Measurements from ENCODE around the gene PAMR1. TPM values are rescaled to one million over a fixed set of nuclear protein-coding genes. Genes with fewer than 3 reads are reported as not detected.

Gene PAMR1
- total RNA-seq, 2 experiments from 2014 or later: not detected

- DNase-seq: peak; percentile 82
Measured at GRCh38 chr11:35391922-35392688, 133.3 kb downstream of the PAMR1 start.

GRCh38 chr11:35390737-35391682 lies 134.4 kb downstream of the PAMR1 start:
- no peak overlapping the region for H3K4me3 Mint-ChIP-seq

More at GRCh38 chr11:35391922-35392688, 133.3 kb downstream of the PAMR1 start:
- no peaks in the 10 kb centered on the region for H3K36me3 Mint-ChIP-seq
- no peaks in the 10 kb centered on the region for H3K27me3 Mint-ChIP-seq
- H3K9me3 Mint-ChIP-seq: no peaks in the 10 kb centered on the region
- H3K27ac Mint-ChIP-seq: no peak overlapping the region
- H3K4me3 Mint-ChIP-seq: no peak overlapping the region
- H3K4me1 Mint-ChIP-seq: peaks cover 26% of the 10 kb centered on the region

DNA sequence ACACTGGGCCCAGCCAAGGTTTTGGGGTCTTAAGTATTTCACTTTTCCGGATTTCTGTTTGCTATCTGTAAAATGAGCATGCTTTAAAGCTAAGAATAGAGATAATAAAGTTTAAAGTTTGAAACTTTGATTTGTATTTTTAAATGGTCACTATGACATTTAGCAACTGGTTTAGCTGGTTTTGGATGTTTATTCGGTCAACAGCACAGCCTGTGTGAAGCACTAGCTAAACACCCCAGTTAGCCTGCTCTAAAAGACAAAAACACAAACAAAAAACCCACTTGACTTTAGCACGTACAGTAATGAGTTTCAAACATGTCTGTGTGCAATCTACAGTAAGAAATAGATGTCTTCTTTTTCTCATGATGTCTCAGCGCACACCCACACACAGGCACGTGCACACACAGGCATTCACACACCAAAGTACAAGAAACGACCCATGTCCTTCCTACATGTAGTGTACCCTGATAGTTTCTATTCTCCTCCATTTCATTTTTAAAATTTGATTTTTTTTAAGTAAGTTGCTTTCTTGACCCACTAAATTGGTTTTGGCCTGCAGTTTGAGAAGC lies 135.4 kb downstream of the PAMR1 start:
- H3K9me3 Mint-ChIP-seq: peaks cover 2% of the 10 kb centered on the region
- H3K4me3 Mint-ChIP-seq: no peak overlapping the region
- no peak for DNase-seq
- H3K27ac Mint-ChIP-seq: no peak overlapping the region
- H3K36me3 Mint-ChIP-seq: no peaks in the 10 kb centered on the region
- no peaks in the 10 kb centered on the region for H3K27me3 Mint-ChIP-seq
- peaks cover 30% of the 10 kb centered on the region for H3K4me1 Mint-ChIP-seq

More at GRCh38 chr11:35390737-35391682, 134.4 kb downstream of the PAMR1 start:
- Mint-ChIP-seq H3K36me3 (no peaks in the 10 kb centered on the region), H3K27me3 (no peaks in the 10 kb centered on the region), H3K27ac (no peak overlapping the region), H3K9me3 (no peaks in the 10 kb centered on the region), H3K4me1 (peaks cover 30% of the 10 kb centered on the region)
- DNase-seq: peak; percentile 29

GRCh38 chr11:35389112-35389511 lies 136.3 kb downstream of the PAMR1 start:
- Mint-ChIP-seq H3K36me3 (no peaks in the 10 kb centered on the region), H3K9me3 (peaks cover 2% of the 10 kb centered on the region), H3K4me1 (peaks cover 30% of the 10 kb centered on the region), H3K4me3 (no peak overlapping the region), H3K27me3 (no peaks in the 10 kb centered on the region), H3K27ac (no peak overlapping the region)
- no peak for DNase-seq

- Mint-ChIP-seq H3K9me3 (peaks cover 2% of the 10 kb centered on the region), H3K4me1 (peaks cover 30% of the 10 kb centered on the region), H3K4me3 (no peak overlapping the region), H3K27ac (no peak overlapping the region), H3K27me3 (no peaks in the 10 kb centered on the region), H3K36me3 (no peaks in the 10 kb centered on the region)
- DNase-seq: no peak
Measured at GRCh38 chr11:35388061-35388460, 137.4 kb downstream of the PAMR1 start.

- H3K4me1 Mint-ChIP-seq: peaks cover 30% of the 10 kb centered on the region
- no peak for DNase-seq
- no peaks in the 10 kb centered on the region for H3K27me3 Mint-ChIP-seq
- H3K4me3 Mint-ChIP-seq: no peak overlapping the region
- H3K9me3 Mint-ChIP-seq: peaks cover 2% of the 10 kb centered on the region
- H3K36me3 Mint-ChIP-seq: no peaks in the 10 kb centered on the region
- no peak overlapping the region for H3K27ac Mint-ChIP-seq
Measured at GRCh38 chr11:35387111-35387982, 138.1 kb downstream of the PAMR1 start.

DNA sequence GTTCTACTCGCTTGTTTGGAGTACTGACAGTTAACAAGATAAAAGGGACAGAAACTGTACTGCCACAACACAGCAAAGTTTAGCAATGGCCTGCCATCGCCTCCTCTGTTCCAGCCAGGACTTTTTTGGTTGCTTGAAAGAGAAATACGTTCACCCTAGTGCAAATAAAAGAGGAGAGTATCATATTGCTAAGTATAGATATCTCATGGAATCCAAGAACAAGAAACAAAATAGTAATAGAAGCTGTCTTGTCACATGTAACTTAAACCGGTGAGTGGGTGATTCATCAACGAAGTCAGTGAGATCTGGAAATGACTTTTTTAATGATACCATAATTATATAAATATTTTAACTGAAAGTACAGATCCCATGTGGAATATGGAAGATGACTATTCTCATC lies 141.5 kb downstream of the PAMR1 start:
- no peaks in the 10 kb centered on the region for H3K27me3 Mint-ChIP-seq
- H3K36me3 Mint-ChIP-seq: no peaks in the 10 kb centered on the region

More for the DNA sequence above, 141.5 kb downstream of the PAMR1 start:
- peaks cover 2% of the 10 kb centered on the region for H3K9me3 Mint-ChIP-seq
- H3K4me3 Mint-ChIP-seq: no peak overlapping the region
- H3K27ac Mint-ChIP-seq: no peak overlapping the region
- no peak for DNase-seq
- H3K4me1 Mint-ChIP-seq: peaks cover 9% of the 10 kb centered on the region

Other genes starting within 250 kb of the PAMR1 start
- gene SLC1A2, start 106.1 kb downstream of the PAMR1 start, total RNA-seq: under 1 TPM in 1 of 2 experiments, not detected in 1; 0.08 TPM
- 1 to 10 TPM; 2.5 to 3.8 TPM for gene FJX1, start 92.8 kb upstream of the PAMR1 start, total RNA-seq
- 10 to 100 TPM; 40.9 to 41.1 TPM for gene TRIM44, start 137.2 kb upstream of the PAMR1 start, total RNA-seq